GM19099 (cell line): ENCODE measurements around the gene SSTR1.

ENCODE experiments used
- POLR2A ChIP-seq: IDR thresholded peaks from 3 replicates; pipeline ENCODE4 v1.6.1; 2011; ENCODE audit warnings: low read depth; ENCODE audit not compliant: insufficient read length; ENCODE audit errors: extremely low read depth

The SSTR1 gene, protein sequence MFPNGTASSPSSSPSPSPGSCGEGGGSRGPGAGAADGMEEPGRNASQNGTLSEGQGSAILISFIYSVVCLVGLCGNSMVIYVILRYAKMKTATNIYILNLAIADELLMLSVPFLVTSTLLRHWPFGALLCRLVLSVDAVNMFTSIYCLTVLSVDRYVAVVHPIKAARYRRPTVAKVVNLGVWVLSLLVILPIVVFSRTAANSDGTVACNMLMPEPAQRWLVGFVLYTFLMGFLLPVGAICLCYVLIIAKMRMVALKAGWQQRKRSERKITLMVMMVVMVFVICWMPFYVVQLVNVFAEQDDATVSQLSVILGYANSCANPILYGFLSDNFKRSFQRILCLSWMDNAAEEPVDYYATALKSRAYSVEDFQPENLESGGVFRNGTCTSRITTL

DNA sequence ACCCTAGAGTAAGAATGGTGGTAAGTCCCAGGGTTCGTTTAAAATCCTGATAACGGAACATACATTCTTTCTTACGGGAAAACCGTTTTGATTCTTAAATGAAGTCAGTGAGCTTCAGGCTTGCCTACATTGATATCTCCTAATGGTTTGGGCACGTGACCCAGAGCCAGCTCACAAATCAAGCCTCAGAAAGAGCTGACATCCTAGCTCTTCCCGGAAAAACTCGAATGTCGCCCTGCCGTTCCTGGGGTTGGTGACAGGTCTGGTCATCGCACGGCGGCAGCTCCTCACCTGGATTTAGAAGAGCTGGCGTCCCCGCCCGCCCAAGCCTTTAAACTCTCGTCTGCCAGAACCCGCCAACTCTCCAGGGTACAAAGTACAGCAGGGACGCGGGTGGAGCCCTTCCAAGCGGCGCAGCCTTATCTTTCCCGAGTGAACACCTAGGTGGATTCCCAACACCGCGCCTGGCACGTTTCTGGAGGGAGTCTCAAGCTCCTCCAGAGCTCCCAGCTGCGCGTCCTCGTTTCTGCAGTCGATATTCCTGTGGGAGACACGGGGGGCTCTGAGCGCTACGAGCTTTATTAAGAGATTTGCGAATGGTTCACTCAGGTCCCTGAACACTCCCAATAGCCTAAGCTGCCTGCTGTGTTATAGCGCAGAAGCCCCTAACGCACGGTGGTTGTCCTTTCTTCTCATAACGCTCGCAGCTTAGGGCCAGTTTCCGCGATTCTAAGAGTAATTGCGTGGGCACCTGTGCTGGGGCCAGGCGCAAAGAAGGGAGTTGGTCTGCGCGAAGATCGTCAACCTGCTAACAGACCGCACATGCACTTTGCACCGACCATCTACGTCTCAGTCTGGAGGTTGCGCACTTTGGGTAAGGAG lies at the start of gene SSTR1:
Gene SSTR1 (plus strand): TSS at position 169 of the 882 bp plus-strand sequence. CDS start 1,486 bp downstream, outside the sequence.
- TF ChIP-seq POLR2A = no peak

DNA sequence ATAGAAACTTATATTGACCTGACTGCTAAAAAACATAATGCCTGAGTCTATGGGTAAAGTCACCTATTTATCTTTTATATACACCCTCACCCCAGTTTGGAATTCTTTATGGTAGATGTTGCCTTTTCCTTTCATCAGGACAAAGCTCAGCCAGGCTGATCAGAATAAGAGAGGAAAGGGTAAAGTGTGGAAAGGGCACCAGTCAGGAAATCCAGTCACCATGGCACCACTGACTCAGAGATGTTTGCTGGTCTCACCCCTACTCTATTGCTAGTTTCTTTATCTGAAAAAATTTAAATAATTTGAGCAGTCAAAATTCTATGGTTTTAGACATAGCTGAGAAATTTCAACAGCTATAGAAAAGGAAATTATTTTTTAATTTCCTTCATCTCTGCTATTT lies 49.2 kb upstream of the SSTR1 start:
- TF ChIP-seq POLR2A = no peak

DNA sequence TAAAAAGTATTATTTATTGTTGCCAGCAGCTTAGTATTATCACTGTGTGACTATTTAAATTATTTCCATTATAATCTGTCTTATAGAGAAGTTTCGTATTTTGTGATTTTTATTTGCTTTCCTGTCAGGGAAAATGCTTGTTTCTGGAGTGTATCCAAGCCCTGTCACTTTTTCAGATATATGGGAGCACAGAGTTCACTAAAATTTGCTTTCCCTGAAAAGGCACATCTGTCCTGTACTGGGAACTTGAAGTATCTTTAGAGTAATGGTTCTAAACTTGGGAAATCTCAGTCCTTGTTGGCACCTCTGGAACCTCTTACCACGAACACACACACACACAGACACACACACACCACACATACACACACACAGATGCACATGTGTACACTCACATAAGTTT lies 39.3 kb upstream of the SSTR1 start:
- no peak for TF ChIP-seq POLR2A

DNA sequence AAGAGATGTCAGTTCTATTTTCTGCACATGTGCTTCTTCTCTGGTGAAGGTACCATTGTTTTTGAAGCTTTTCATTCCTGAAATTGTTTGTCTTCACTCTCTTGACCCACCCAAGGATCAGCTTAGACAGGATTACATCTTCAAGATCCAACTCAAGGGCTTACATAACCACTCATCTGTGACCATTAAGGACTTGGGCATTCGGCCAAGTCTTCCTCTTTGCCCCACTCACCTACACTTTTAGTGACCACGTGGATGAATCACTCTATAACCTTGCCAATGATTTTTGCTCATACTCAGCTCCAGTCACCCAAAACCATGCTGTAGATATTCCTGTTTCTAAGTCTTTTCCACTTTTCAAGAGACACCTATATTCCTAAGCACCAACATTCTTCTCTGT lies 36.5 kb upstream of the SSTR1 start:
- TF ChIP-seq POLR2A = no peak

DNA sequence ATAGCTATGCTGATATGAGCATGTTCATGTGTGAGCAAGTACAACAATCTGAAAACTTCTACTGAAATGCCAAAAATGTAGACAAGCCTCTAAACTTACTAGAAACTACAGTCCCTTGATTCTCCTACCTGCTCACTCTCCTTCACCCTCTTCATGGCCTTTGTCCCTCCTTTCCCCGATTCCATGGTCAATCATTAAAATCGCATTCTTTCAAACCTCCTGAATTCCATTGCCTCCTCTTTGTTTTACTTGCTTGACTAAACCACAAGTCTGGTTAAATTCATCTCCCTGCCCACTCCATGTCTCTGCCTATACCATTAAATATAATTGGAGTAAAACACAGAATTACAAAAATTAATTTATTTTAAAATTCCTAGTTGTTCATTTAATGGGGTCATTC lies 33.0 kb upstream of the SSTR1 start:
- TF ChIP-seq POLR2A = no peak

DNA sequence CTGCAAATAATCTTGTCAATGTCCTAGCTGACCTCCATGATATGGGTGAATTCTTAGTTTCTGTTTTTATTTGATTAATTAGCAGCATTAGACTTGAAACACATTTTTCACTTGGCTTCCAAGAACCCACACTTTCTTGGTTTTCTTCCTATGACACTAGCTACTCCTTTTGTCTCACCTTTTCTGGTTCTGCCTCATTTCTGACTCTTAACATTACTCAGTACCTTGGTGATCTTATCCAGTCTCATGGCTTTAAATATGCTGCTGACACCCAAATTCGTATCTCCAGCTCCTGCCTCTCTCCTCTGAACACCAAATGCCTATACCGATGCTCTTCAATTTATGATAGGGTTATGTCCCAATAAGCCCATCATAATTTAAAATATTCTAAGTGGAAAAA lies 32.0 kb upstream of the SSTR1 start:
- no peak for TF ChIP-seq POLR2A

DNA sequence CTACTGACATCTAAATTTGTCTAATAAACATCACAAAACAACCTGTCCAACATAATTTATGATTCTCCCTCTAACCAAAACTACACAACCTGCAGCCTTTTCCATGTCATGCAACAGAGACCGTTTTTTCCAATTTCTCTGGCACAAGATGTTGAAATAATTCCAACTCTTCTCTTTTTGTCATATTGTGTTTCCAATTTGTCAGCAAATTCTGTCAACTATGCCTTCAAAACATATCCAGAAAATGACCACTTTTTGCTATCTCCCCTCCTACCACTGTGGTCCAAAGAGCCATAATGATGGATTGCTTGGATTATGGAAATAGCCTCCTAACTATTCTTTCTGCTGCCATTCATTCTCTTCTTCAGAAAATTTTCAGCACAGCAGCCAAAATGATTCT lies 31.3 kb upstream of the SSTR1 start:
- no peak for TF ChIP-seq POLR2A

DNA sequence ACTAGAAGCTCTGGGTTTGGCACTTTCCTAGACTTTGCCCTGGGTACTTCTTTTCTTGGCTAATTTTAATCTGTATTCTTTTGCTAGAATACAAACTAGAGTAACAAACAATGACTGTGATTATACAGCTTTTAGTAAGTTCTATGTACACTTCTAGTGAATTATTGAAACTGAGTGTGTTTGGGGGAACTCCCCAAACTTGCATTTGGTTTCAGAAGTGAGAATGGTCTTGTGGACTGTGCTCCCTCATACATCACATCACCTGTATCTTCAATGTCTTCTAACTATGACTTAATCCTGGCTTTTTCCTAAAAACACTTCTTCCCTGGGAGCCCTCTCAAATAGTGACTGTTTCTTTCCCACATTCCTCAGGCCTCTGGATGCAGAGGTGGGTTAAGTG lies 23.6 kb upstream of the SSTR1 start:
- no peak for TF ChIP-seq POLR2A

DNA sequence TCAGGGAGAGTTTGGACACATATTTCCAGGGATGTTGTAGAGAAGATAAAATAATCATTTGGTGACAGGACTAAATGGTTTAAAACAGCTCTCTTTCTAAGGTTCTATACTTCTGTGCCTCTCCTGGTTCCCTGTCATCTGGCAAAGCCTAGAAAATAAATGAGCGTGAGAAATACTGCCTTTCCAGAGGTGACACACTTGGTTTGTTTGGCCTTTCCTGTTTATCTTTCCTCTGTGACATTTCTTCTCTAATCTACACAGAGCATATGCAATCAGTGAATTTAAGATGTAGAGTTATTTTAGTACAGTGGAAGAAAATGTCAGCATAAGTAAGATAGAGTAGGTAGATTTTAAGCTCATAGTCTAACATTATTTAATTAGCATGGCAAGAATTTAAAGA lies 22.0 kb upstream of the SSTR1 start:
- no peak for TF ChIP-seq POLR2A

DNA sequence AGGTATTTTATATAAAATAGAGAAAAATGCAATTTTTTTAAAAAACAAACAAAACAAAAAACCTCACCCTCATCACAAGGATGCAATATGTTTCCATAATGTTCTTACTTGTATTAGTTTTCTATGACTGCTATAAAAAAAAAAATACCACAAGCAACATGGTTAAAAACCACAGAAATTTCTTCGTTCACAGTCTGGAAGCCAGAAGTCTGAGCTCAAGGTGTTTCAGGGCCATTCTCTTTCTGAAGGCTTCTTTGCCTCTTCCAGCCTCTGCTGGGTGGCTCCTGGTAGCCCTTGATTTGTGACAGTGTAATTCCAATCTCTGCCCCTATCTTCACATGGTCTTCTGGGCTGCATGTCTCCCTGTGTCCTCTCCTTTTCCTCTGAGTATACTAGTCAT lies 21.5 kb upstream of the SSTR1 start:
- no peak for TF ChIP-seq POLR2A

DNA sequence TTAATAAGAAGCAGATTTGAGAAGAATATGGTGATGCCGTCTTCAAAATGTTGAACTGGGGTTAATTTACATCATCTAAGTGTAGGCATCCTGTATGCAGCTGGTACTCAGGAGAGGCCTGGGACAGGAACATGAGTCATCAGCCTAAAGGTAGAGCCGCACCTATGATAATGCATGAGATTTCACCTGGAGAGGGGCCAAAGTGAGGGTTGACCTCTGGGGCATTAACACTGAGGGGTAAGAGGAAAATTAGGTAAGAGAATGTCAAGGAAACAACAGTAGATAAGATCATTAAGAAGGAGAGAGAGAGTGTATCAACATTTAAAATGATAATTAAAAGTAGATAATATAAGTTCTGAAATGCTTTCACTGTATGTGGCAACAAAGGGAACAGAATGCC lies 20.2 kb upstream of the SSTR1 start:
- no peak for TF ChIP-seq POLR2A

DNA sequence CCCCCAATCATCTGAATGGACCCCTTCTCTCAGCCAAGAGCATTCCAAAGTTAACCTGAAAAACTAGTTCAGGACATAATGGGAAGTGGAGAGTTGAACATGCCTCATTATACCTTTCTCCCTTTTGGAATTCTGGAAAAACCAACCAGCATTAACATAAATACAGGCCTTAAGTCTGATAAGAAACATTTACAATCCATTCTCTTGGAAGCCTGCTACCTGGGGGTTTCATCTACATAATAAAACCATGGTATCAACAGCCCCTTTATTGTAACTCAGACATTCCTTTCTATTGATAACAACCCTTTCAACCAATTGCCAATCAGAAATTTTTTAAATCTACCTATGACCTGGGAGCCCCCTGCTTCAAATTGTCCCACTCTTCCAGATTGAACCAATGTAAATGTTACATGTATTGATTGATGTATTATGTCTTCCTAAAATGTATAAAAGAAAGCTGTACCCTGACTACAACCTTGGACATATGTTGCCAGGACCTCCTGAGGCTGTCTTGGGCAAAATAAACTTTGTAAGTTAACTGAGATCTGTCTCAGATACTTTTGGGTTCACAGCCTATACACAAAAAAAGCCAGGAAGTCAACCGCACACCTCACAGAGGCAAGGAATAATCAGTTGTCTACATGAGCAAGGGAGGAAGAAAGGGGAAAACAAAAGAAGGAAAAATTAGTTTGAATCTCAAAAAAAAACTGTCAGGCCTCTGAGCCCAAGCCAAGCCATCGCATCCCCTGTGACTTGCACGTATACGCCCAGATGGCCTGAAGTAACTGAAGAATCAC lies 17.6 kb upstream of the SSTR1 start:
- no peak for TF ChIP-seq POLR2A

DNA sequence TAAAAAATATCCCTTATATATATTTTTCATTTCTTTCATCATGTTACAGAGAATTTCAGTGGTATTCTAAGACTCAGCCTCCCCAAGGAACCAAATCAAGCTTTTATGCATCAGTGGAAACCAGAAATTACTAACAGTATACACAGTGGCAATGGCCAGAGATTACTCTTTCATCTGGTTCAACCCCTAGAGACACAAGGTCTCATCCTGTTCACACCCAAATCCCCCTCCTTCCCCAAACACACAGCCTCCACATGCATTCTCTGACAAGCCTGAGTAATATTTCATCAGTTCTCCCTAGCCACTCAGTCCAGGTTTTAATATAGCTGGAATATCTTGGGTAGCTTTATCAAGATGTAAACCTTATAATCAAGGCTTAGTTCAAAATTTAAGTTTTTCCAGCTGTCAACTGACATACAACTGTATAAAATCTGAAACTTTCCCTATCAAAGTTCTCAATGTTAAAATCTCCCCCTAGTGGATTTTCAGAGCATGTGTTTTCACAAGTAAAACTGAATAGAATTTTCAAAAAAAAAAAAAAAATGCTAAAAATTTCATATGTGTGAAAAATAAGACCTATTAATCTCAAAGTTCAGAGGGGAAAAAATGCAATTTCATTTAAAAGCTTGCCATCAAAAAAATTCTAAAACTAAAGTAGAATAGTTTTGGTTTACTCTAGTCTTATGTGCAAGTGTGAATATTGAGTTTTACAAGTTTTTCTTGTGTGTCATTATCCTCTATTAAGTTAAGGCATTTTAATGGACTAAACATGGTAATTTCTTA lies 10.5 kb upstream of the SSTR1 start:
- no peak for TF ChIP-seq POLR2A

DNA sequence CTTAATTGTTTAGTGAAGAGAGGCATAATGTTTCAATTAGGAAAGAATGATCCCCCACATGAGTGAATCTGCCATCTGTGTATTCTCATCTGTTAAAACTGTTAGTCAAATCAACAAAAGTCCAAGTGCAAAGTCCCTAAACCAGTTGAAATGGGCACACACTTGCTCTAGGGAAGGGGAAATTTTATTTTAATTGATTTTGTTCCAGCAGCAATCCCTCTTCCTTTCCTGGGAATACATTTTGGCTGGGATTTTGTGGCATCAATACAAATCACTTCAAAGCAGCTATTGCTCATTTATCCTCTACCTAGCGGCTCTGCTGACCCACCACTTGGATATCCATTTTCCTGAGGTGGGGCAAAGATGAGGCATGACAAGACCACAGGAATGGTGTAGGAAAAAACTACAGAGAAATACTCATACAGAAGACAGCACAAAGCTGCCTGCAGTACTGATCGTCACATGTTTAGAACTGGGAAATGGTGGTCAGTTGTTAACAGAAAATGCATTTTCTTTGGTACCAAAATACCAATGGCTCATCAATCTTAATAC lies 9.8 kb upstream of the SSTR1 start:
- TF ChIP-seq POLR2A = no peak
